ENCODE data around the gene PLD4. TPM values are rescaled to one million over a fixed set of nuclear protein-coding genes. Genes with fewer than 3 reads are reported as not detected.
"Not testable (repeated sequence)": the region's sequence is repeated elsewhere in the genome, so short reads cannot be mapped to it uniquely, and the experiment has no call there.

PLD4 gene
- total RNA-seq, 4 donors from 2014 or later = 0.84 to 2.6 (median 1.2) TPM

GRCh38 chr14:104917116-104917515, 7.6 kb upstream of the PLD4 start:
- H3K4me3 ChIP-seq (ENCODE audit: low read depth, poor library complexity, severe bottlenecking) = no peak overlapping the region
- 94 to 96% methylated on average over 9 of the region's 9 CpGs for WGBS, 2 donors
- DNase-seq (ENCODE audit: low spot score in 2 of 2) = peak in 1 of 2 donors; percentile 14
- intact Hi-C loops (cut with DNase I; ENCODE audit: low total_unique reads) = no loop called here
- TF ChIP-seq POLR2A (IDR thresholded peaks at IDR 0.05) = no peak
- TF ChIP-seq CTCF (IDR thresholded peaks at IDR 0.05) = no peak

GRCh38 chr14:104917993-104918392, 6.7 kb upstream of the PLD4 start:
- DNase-seq (ENCODE audit: low spot score in 2 of 2) = peak in 1 of 2 donors; percentile 68
- intact Hi-C loops (cut with DNase I; ENCODE audit: low total_unique reads) = no loop called here
- no peak overlapping the region for H3K4me3 ChIP-seq (ENCODE audit: low read depth, poor library complexity, severe bottlenecking)
- no peak for TF ChIP-seq CTCF (IDR thresholded peaks at IDR 0.05)
- TF ChIP-seq POLR2A (IDR thresholded peaks at IDR 0.05) = no peak
- 40 to 45% methylated on average over 4 of the region's 4 CpGs for WGBS, 2 donors

- H3K4me3 ChIP-seq (ENCODE audit: low read depth, poor library complexity, severe bottlenecking); intact Hi-C loops (cut with DNase I; ENCODE audit: low total_unique reads); DNase-seq (ENCODE audit: low spot score in 2 of 2): not testable (repeated sequence)
- 77 to 78% methylated on average over 12 of the region's 12 CpGs for WGBS, 2 donors
Observed at GRCh38 chr14:104919152-104919992, 5.3 kb upstream of the PLD4 start.

GRCh38 chr14:104919993-104920315, 4.7 kb upstream of the PLD4 start:
- no peak overlapping the region for H3K4me3 ChIP-seq (ENCODE audit: low read depth, poor library complexity, severe bottlenecking)
- TF ChIP-seq CTCF (IDR thresholded peaks at IDR 0.05) (no peak), POLR2A (IDR thresholded peaks at IDR 0.05) (no peak)
- intact Hi-C loops (cut with DNase I; ENCODE audit: low total_unique reads) = no loop called here
- 33 to 39% methylated on average over 3 of the region's 3 CpGs for WGBS, 2 donors
- DNase-seq (ENCODE audit: low spot score in 2 of 2) = no peak

- TF ChIP-seq POLR2A (IDR thresholded peaks at IDR 0.05) = no peak
- TF ChIP-seq CTCF (IDR thresholded peaks at IDR 0.05) = no peak
- no peak overlapping the region for H3K4me3 ChIP-seq (ENCODE audit: low read depth, poor library complexity, severe bottlenecking)
- WGBS, 2 donors = 93% methylated on average over 3 to 4 of the region's 4 CpGs
- intact Hi-C loops (cut with DNase I; ENCODE audit: low total_unique reads) = no loop called here
- peak in 1 of 2 donors; percentile 82 for DNase-seq (ENCODE audit: low spot score in 2 of 2)
Observed at GRCh38 chr14:104923640-104924420, 849 bp upstream of the PLD4 start.

GRCh38 chr14:104925214-104925854, 655 bp downstream of the PLD4 start:
- 65 to 66% methylated on average over 6 to 9 of the region's 10 CpGs for WGBS, 2 donors
- H3K4me3 ChIP-seq (ENCODE audit: low read depth, poor library complexity, severe bottlenecking) = no peak overlapping the region
- TF ChIP-seq CTCF (IDR thresholded peaks at IDR 0.05) (no peak), POLR2A (IDR thresholded peaks at IDR 0.05) (no peak)
- peak in 1 of 2 donors; percentile 83 for DNase-seq (ENCODE audit: low spot score in 2 of 2)
- intact Hi-C loops (cut with DNase I; ENCODE audit: low total_unique reads) = no loop called here

Data from lower leg skin (tissue), 4 donors.